Suprapubic skin (tissue), 4 donors: Measurements from ENCODE around the gene SPIN3. TPM values are rescaled to one million over a fixed set of nuclear protein-coding genes. Genes with fewer than 3 reads are reported as not detected.
"Not testable (repeated sequence)": the region's sequence is repeated elsewhere in the genome, so short reads cannot be mapped to it uniquely, and the experiment has no call there.

Experiments used
- DNase-seq, 2 donors: peaks; one replicate each; pipeline ENCODE4 v3.0.0-alpha.2; 2019; ENCODE audit warnings: low spot score in 2 of 2
- H3K27ac ChIP-seq: fragments of 200-600 bp; sonication (generic); one replicate; pipeline ENCODE4 v1.5.1; 2019
- H3K27me3 ChIP-seq: fragments of 200-600 bp; sonication (generic); one replicate; pipeline ENCODE4 v1.5.1; 2019
- H3K36me3 ChIP-seq: fragments of 200-600 bp; sonication (generic); one replicate; pipeline ENCODE4 v1.5.1; 2019
- H3K4me1 ChIP-seq: fragments of 200-600 bp; sonication (generic); one replicate; pipeline ENCODE4 v1.5.1; 2019
- H3K4me3 ChIP-seq: fragments of 200-600 bp; sonication (generic); one replicate; pipeline ENCODE4 v1.5.1; 2019; ENCODE audit warnings: mild to moderate bottlenecking
- H3K9me3 ChIP-seq: fragments of 200-600 bp; sonication (generic); one replicate; pipeline ENCODE4 v1.5.1; 2019
- CTCF ChIP-seq, 2 donors: fragments of 200-600 bp in 1 of 2; fragments of 450-650 bp in 1 of 2; sonication (generic) in 1 of 2; IDR thresholded peaks; one replicate each; pipeline ENCODE4 v1.5.1; 2016 to 2019; ENCODE audit warnings: antibody characterized with exemption in 2 of 2, mild to moderate bottlenecking in 1 of 2, moderate library complexity in 1 of 2
- EP300 ChIP-seq: sonication (generic); formaldehyde crosslinking; IDR thresholded peaks from one replicate; pipeline ENCODE4 v1.6.1; 2017; ENCODE audit warnings: antibody characterized with exemption
- POLR2A ChIP-seq, 2 donors: fragments of 450-650 bp; IDR thresholded peaks; one replicate each; pipeline ENCODE4 v1.6.1; 2017; ENCODE audit warnings: antibody characterized with exemption in 2 of 2, mild to moderate bottlenecking in 2 of 2, moderate library complexity in 2 of 2
- POLR2AphosphoS5 ChIP-seq, 3 donors: sonication (generic); formaldehyde crosslinking; IDR thresholded peaks; one replicate each; pipeline ENCODE4 v1.6.1; 2017; ENCODE audit warnings: antibody characterized with exemption in 3 of 3
- WGBS: methylation state at CpG from one replicate; pipeline ENCODE4 v1.1.5; 2018; 5-methylcytosine and 5-hydroxymethylcytosine counted together
- total RNA-seq, 4 donors: library from RNA; depleted of rRNA; stranded (reverse); fragments of >200 nt; gene quantifications; one replicate each; pipeline ENCODE4 v1.1.0, GENCODE V29; 2016

Gene SPIN3
- total RNA-seq, 4 donors from 2014 or later = 1.5 to 8.5 (median 5.5) TPM

DNA sequence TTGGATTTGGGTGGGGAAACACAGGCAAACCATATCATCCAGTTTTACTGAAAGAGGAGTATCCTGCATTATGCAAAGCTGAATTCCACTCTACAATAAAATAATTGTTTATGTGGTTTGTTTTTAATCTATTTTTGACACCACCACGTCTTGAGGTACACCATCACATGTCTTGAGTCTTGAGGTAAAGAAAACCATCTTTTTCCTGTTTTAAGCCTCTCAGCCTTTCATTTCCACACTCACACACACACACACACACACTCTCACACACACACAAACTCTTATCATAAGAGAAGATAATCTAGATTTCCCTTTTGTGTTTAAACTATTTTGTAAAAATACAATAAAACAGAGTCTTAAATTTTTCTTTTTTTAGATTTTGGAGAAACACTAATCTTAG is 32.0 kb downstream of the SPIN3 start:
- no peak overlapping the region for H3K27ac ChIP-seq
- no peaks in the 10 kb centered on the region for H3K4me1 ChIP-seq
- no peaks in the 10 kb centered on the region for H3K27me3 ChIP-seq
- 29% methylated on average over 1 of the region's 1 CpG for WGBS
- TF ChIP-seq POLR2A (IDR thresholded peaks at IDR 0.05) = no peak
- H3K4me3 ChIP-seq = no peak overlapping the region
- no peak for DNase-seq
- H3K36me3 ChIP-seq = no peaks in the 10 kb centered on the region
- no peaks in the 10 kb centered on the region for H3K9me3 ChIP-seq

DNA sequence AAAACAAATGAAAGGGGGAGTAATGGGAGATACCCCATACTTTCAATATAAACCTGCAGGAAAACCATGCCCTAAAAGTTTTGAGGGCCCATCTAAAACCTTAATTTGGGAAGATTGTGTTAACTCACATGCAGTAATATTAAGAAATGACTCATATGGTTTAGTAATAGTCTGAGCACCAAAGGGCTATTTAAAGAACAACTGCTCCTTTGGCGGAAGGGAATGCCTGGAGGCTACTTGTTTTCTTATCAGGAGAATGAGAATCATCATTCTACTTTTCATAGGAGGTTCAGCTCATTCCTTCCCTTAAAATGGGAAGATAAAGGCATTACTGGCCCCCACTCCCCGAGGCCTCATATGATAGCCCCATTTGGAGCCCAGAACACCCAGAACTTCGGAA is 47.6 kb downstream of the SPIN3 start:
- H3K4me1 ChIP-seq = peaks cover 8% of the 10 kb centered on the region
- no peak overlapping the region for H3K4me3 ChIP-seq
- TF ChIP-seq EP300 = no peak
- TF ChIP-seq POLR2AphosphoS5 (IDR thresholded peaks at IDR 0.05) = no peak
- TF ChIP-seq CTCF (IDR thresholded peaks at IDR 0.05) = no peak
- TF ChIP-seq POLR2A (IDR thresholded peaks at IDR 0.05) = no peak
- no peak for DNase-seq
- no peak overlapping the region for H3K27ac ChIP-seq
- H3K9me3 ChIP-seq = no peaks in the 10 kb centered on the region
- no peaks in the 10 kb centered on the region for H3K36me3 ChIP-seq
- H3K27me3 ChIP-seq = no peaks in the 10 kb centered on the region
- WGBS = 60% methylated on average over 3 of the region's 3 CpGs

GRCh38 chrX:56946201-56946600 is 49.1 kb downstream of the SPIN3 start:
- DNase-seq, H3K4me1 ChIP-seq, H3K27me3 ChIP-seq, H3K27ac ChIP-seq, H3K9me3 ChIP-seq, H3K4me3 ChIP-seq, H3K36me3 ChIP-seq: not testable (repeated sequence)
- 27% methylated on average over 2 of the region's 2 CpGs for WGBS

- not testable (repeated sequence) for H3K4me3 ChIP-seq, H3K36me3 ChIP-seq, H3K27ac ChIP-seq, H3K9me3 ChIP-seq, H3K4me1 ChIP-seq, DNase-seq, H3K27me3 ChIP-seq
- WGBS = 80% methylated on average over 4 of the region's 4 CpGs
These were observed 50.1 kb downstream of the SPIN3 start for GRCh38 chrX:56945226-56945625.

DNA sequence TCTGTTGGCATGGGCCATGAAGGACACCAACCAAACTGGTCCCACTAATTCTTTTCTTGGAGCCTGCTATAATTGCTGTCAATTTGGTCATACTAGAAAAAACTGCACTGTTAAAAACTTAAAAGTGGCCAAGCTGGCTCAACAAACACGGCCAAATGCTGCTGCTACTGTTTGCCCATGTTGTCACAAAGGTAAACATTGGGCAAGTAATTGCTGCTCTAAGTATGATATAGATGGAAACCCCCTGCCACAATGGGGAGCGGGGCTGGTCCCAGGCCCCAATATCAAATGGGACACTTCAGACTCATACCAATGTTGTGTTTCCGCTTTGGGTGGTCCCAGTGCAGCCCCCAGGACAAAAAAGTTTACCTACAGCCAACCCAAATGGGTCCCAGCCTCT is 52.1 kb downstream of the SPIN3 start:
- H3K9me3 ChIP-seq = no peaks in the 10 kb centered on the region
- no peak for TF ChIP-seq CTCF (IDR thresholded peaks at IDR 0.05)
- TF ChIP-seq POLR2A (IDR thresholded peaks at IDR 0.05) = no peak
- no peak for TF ChIP-seq POLR2AphosphoS5 (IDR thresholded peaks at IDR 0.05)
- no peak for TF ChIP-seq EP300
- H3K27ac ChIP-seq = no peak overlapping the region
- DNase-seq = no peak
- H3K4me3 ChIP-seq = no peak overlapping the region
- WGBS = 69% methylated on average over 3 of the region's 3 CpGs
- no peaks in the 10 kb centered on the region for H3K27me3 ChIP-seq
- peaks cover 8% of the 10 kb centered on the region for H3K4me1 ChIP-seq
- no peaks in the 10 kb centered on the region for H3K36me3 ChIP-seq

Other genes with a start within 250 kb of the SPIN3 start
- 10 to 100 TPM in 1 of 4 donors, 1 to 10 TPM in 3; 6.1 to 10.3 (median 8.3) TPM for gene SPIN2B, start 126.0 kb upstream of the SPIN3 start, total RNA-seq
- 1 to 10 TPM in 1 of 4 donors, under 1 TPM in 3; 0.21 to 1.4 (median 0.37) TPM for gene SPIN2A, start 141.9 kb upstream of the SPIN3 start, total RNA-seq